ENCODE results near the gene ATP2B1.

ATP2B1 gene

DNA sequence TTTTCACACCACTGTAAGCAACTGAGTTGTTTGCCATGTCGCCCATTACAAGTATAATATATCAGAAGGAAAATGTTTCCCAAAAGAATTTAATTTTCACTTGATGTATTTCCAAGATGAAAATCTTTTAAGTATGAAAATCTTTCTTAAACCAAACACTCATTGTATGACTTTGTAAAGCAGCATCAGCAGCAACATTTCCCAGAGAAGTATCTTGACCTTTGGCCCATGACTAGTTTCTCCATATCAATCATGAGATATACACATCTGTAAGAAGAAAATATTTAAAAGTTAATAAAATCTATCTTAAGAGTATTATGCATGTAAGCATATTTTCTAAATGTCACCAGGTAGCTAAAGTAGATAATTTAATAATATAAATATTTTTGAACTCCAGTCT lies 52.8 kb downstream of the ATP2B1 start:
- DNase-seq (ENCODE audit: insufficient read length, low spot score) (no peak), FAIRE-seq (no peak)
- no peak for TF ChIP-seq PAX5 (IDR thresholded peaks at IDR 0.05; ENCODE audit: insufficient read depth, low read length, severe bottlenecking)
- no peak for TF ChIP-seq SPI1 (IDR thresholded peaks at IDR 0.05; ENCODE audit: low read depth, low read length)
- no peak for TF ChIP-seq POU2F2 (IDR thresholded peaks at IDR 0.05; ENCODE audit: low read depth, low read length)
- TF ChIP-seq POLR2AphosphoS5 (IDR thresholded peaks at IDR 0.05; ENCODE audit: low read depth, low read length) = no peak
- TF ChIP-seq POLR2A (IDR thresholded peaks at IDR 0.05; ENCODE audit: low read depth, low read length) = no peak
- no peak for TF ChIP-seq TAF1 (IDR thresholded peaks at IDR 0.05; ENCODE audit: low read depth, low read length)

DNA sequence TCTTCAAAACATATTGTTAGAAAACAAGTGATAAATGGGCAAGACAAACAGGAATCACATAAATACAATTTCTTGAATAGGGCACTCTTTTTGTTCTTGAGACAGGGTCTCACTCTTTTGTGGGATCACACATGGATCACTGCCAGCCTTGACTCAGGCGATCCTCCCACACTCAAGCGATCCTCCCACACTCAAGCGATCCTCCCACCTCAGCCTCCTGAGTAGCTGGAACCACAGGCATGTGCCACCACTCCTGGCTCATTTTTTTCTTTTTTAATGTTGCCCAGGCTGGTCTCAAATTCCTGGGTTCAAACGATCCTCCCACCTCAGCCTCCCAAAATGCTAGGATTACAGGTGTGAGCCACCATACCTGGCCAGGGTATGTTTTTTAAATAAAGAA lies 57.4 kb downstream of the ATP2B1 start:
- FAIRE-seq (no peak), DNase-seq (ENCODE audit: insufficient read length, low spot score) (no peak)
- TF ChIP-seq POLR2A (IDR thresholded peaks at IDR 0.05; ENCODE audit: low read depth, low read length) = no peak
- no peak for TF ChIP-seq SPI1 (IDR thresholded peaks at IDR 0.05; ENCODE audit: low read depth, low read length)
- TF ChIP-seq PAX5 (IDR thresholded peaks at IDR 0.05; ENCODE audit: insufficient read depth, low read length, severe bottlenecking) = no peak
- TF ChIP-seq POU2F2 (IDR thresholded peaks at IDR 0.05; ENCODE audit: low read depth, low read length) = no peak
- TF ChIP-seq POLR2AphosphoS5 (IDR thresholded peaks at IDR 0.05; ENCODE audit: low read depth, low read length) = no peak
- no peak for TF ChIP-seq TAF1 (IDR thresholded peaks at IDR 0.05; ENCODE audit: low read depth, low read length)

DNA sequence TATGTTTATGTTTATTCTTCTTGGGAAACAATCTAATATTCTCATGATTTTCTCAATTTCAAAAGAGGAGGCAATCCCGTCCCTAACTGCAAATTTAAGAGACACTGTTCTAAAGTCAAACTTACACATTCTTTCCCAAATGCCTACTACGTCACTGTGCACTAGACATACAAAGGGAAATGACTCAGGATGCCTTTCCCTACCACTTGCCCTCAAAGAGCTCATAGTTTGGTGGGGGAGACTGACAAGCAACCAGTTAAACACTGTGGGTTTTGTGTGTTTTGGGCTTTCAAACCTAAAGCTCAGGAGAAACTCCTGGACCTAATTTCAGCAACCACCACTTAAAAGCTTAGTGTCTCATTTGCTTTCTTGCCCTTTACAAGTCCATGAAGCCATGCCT lies 58.4 kb downstream of the ATP2B1 start:
- no peak for TF ChIP-seq PAX5 (IDR thresholded peaks at IDR 0.05; ENCODE audit: insufficient read depth, low read length, severe bottlenecking)
- TF ChIP-seq TAF1 (IDR thresholded peaks at IDR 0.05; ENCODE audit: low read depth, low read length) = no peak
- TF ChIP-seq POLR2AphosphoS5 (IDR thresholded peaks at IDR 0.05; ENCODE audit: low read depth, low read length) = no peak
- no peak for TF ChIP-seq POLR2A (IDR thresholded peaks at IDR 0.05; ENCODE audit: low read depth, low read length)
- no peak for TF ChIP-seq SPI1 (IDR thresholded peaks at IDR 0.05; ENCODE audit: low read depth, low read length)
- FAIRE-seq (no peak), DNase-seq (ENCODE audit: insufficient read length, low spot score) (no peak)

DNA sequence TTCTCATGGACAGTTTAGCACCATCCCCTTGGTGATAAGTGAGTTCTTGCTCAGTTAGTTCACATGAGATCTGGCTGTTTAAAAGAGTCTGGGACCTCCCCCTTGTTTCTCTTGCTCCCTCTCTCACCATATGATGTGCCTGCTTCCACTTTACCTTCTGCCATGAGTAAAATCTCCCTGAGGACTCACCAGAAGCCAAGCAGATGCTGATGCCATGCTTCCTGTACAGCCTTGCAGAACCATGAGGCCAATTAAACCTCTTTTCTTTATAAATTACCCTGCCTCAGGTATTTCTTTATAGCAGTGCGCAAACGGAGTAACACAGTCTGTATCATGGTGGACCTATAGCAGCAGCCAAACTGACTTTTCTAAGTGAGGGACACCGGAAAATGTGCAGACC lies 58.8 kb downstream of the ATP2B1 start:
- no peak for TF ChIP-seq TAF1 (IDR thresholded peaks at IDR 0.05; ENCODE audit: low read depth, low read length)
- TF ChIP-seq POU2F2 (IDR thresholded peaks at IDR 0.05; ENCODE audit: low read depth, low read length) = no peak
- TF ChIP-seq PAX5 (IDR thresholded peaks at IDR 0.05; ENCODE audit: insufficient read depth, low read length, severe bottlenecking) = no peak
- TF ChIP-seq SPI1 (IDR thresholded peaks at IDR 0.05; ENCODE audit: low read depth, low read length) = no peak
- TF ChIP-seq POLR2AphosphoS5 (IDR thresholded peaks at IDR 0.05; ENCODE audit: low read depth, low read length) = no peak
- no peak for TF ChIP-seq POLR2A (IDR thresholded peaks at IDR 0.05; ENCODE audit: low read depth, low read length)
- DNase-seq (ENCODE audit: insufficient read length, low spot score) (no peak), FAIRE-seq (no peak)

DNA sequence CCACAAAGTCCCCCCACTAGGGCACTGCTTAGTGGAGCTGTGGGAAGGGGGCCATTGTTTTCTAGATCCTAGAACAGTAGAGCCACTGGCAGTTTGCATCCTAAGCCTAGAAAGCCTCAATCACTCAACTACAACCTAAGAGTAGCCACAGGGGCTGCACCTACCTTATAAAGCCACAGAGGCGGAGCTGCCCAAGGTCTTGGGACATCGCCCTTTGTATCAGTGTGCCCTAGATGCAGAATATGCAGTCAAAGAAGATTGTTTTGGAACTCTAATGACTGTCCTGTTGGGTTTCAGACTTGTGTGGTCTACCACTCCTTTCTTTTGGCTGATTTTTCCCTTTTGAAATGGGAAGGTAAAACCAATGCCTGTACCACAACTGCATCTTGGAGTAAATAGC lies 59.5 kb downstream of the ATP2B1 start:
- no peak for TF ChIP-seq TAF1 (IDR thresholded peaks at IDR 0.05; ENCODE audit: low read depth, low read length)
- no peak for TF ChIP-seq POLR2AphosphoS5 (IDR thresholded peaks at IDR 0.05; ENCODE audit: low read depth, low read length)
- TF ChIP-seq PAX5 (IDR thresholded peaks at IDR 0.05; ENCODE audit: insufficient read depth, low read length, severe bottlenecking) = no peak
- no peak for TF ChIP-seq POU2F2 (IDR thresholded peaks at IDR 0.05; ENCODE audit: low read depth, low read length)
- no peak for TF ChIP-seq SPI1 (IDR thresholded peaks at IDR 0.05; ENCODE audit: low read depth, low read length)
- TF ChIP-seq POLR2A (IDR thresholded peaks at IDR 0.05; ENCODE audit: low read depth, low read length) = no peak
- DNase-seq (ENCODE audit: insufficient read length, low spot score) (no peak), FAIRE-seq (no peak)

DNA sequence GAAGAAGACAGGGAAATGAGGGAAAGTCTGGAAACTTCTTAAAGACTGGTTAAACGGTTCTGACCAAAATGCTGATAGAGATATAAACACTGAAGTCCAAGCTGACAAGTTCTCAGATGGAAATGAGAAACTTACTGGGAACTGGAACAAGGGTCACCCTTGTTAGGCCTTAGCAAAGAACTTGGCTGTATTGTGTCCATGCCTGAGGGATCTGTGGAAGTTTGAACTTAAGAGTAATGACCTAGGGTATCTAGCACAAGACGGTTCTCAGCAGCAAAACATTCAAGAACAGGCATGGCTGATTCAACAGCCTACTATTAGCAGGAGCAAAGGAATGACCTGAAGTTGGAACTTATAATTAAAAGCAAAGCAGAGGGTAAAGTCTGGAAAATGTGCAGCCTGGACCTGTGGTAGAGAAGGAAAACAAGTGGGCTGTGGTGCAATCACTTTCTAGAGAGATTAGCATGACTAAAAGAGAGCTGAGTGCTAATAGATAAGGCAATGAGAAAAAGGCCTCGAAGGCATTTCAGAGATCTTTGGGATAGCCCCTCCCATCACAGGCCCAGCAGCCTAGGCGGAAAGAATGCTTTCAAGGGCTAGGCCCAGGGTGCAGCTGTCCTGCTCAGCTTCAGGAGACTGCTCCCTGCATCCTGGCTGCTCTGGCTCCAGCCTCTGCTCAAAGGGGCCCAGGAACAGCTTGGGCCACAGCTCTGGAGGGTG lies 60.3 kb downstream of the ATP2B1 start:
- no peak for FAIRE-seq

DNA sequence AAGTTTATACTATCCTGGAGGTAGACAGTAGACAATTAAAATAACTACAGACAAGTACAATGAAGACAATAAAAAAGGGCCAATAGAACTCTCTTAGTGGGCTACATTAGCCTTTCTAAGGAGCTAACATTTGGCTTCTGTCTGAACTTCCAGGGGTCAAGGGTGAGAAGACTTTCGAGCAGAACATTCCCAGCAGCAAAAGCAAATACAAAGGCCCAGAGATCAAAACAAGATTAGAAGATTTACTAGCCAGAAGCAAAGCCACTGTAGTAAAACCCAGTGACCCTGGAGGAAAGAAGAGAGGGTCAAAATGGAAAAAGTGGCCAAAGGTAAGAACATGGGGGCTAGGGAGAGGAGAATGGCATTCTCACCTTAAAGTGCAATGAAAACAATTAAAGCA lies 63.2 kb downstream of the ATP2B1 start:
- no peak for DNase-seq (ENCODE audit: insufficient read length, low spot score)
- no peak for FAIRE-seq
- TF ChIP-seq POLR2AphosphoS5 (IDR thresholded peaks at IDR 0.05; ENCODE audit: low read depth, low read length) = no peak
- TF ChIP-seq SPI1 (IDR thresholded peaks at IDR 0.05; ENCODE audit: low read depth, low read length) = no peak
- TF ChIP-seq POU2F2 (IDR thresholded peaks at IDR 0.05; ENCODE audit: low read depth, low read length) = no peak
- TF ChIP-seq PAX5 (IDR thresholded peaks at IDR 0.05; ENCODE audit: insufficient read depth, low read length, severe bottlenecking) = no peak
- TF ChIP-seq POLR2A (IDR thresholded peaks at IDR 0.05; ENCODE audit: low read depth, low read length) = no peak
- TF ChIP-seq TAF1 (IDR thresholded peaks at IDR 0.05; ENCODE audit: low read depth, low read length) = no peak

More for the DNA sequence above, 60.3 kb downstream of the ATP2B1 start:
- TF ChIP-seq PAX5 (IDR thresholded peaks at IDR 0.05; ENCODE audit: insufficient read depth, low read length, severe bottlenecking) (no peak), SPI1 (IDR thresholded peaks at IDR 0.05; ENCODE audit: low read depth, low read length) (no peak), POLR2A (IDR thresholded peaks at IDR 0.05; ENCODE audit: low read depth, low read length) (no peak), TAF1 (IDR thresholded peaks at IDR 0.05; ENCODE audit: low read depth, low read length) (no peak), POU2F2 (IDR thresholded peaks at IDR 0.05; ENCODE audit: low read depth, low read length) (no peak), POLR2AphosphoS5 (IDR thresholded peaks at IDR 0.05; ENCODE audit: low read depth, low read length) (no peak)
- no peak for DNase-seq (ENCODE audit: insufficient read length, low spot score)

DNA sequence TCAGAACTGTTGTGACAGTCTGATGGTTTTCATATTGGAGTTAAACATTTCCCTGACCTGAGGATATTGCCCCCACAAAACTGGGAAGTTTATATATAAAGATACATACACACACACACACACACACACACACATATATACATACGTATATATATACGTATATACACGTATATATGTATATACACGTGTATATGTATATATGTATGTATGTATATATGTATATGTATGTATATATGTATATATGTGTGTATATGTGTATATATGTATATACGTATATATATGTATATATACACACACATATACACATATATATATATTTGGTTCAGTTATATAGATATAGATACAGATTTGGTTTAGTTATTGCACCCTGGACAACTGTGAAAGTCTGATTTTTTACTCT lies 65.7 kb downstream of the ATP2B1 start:
- FAIRE-seq = no peak
- DNase-seq (ENCODE audit: insufficient read length, low spot score) = no peak
- TF ChIP-seq PAX5 (IDR thresholded peaks at IDR 0.05; ENCODE audit: insufficient read depth, low read length, severe bottlenecking) = no peak
- TF ChIP-seq SPI1 (IDR thresholded peaks at IDR 0.05; ENCODE audit: low read depth, low read length) = no peak
- TF ChIP-seq POLR2A (IDR thresholded peaks at IDR 0.05; ENCODE audit: low read depth, low read length) = no peak
- no peak for TF ChIP-seq POLR2AphosphoS5 (IDR thresholded peaks at IDR 0.05; ENCODE audit: low read depth, low read length)
- TF ChIP-seq TAF1 (IDR thresholded peaks at IDR 0.05; ENCODE audit: low read depth, low read length) = no peak

DNA sequence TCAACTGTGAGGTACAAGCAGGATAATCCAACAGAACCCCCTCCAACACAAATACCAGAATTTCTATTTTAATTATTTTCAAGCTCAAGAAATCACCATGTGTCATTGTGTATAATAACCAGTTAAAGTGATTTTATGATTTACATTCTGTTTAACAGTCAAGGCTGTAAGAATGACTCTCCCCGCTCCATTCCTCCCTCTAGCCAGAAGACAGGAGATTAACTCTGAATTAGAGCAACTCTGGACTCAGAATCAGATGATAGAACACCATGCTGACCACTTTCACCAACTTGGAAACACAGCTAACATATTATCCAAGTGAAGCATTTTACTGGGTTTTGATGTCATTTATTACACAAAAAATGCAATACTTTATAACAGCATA lies 71.9 kb downstream of the ATP2B1 start:
- FAIRE-seq (no peak), DNase-seq (ENCODE audit: insufficient read length, low spot score) (no peak)
- TF ChIP-seq PAX5 (IDR thresholded peaks at IDR 0.05; ENCODE audit: insufficient read depth, low read length, severe bottlenecking) (no peak), POLR2A (IDR thresholded peaks at IDR 0.05; ENCODE audit: low read depth, low read length) (no peak), POU2F2 (IDR thresholded peaks at IDR 0.05; ENCODE audit: low read depth, low read length) (no peak), SPI1 (IDR thresholded peaks at IDR 0.05; ENCODE audit: low read depth, low read length) (no peak), POLR2AphosphoS5 (IDR thresholded peaks at IDR 0.05; ENCODE audit: low read depth, low read length) (no peak), TAF1 (IDR thresholded peaks at IDR 0.05; ENCODE audit: low read depth, low read length) (no peak)

All from GM12891 (cell line).